ENCODE results near the gene APOD. TPM values are rescaled to one million over a fixed set of nuclear protein-coding genes. Genes with fewer than 3 reads are reported as not detected.

The APOD gene
- total and polyA plus RNA-seq, 2 of the 8 experiments (the other 6 are each of a cell fraction or from before 2014, with no cell fraction given): not detected

DNA sequence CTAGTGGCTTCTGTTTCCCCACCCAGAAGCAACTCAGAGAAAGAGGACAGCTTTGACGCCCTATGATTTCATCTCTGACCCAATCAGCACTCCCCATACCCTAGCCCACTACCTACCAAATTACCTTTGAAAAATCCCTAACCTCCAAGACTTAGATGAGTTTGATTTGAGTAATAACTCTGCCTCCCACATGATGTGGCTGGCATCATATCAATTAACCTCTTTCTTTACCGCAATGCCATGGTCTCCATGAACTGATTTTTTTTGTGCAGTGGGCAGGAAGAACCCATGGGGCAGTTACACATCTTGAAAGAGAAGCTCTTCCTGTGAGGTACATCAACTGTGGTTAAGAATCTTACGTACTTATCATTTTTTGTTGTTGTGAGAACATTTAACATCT, 25.5 kb upstream of the APOD start:
- H2AFZ ChIP-seq (ENCODE audit: low read length): no peak overlapping the region
- no peak overlapping the region for H4K8ac ChIP-seq (ENCODE audit: extremely low read depth, insufficient read depth, low read length)
- H3K36me3 ChIP-seq (ENCODE audit: control insufficient read depth in 2 of 4, insufficient read depth in 4 of 4, low read length in 3 of 4): no peaks in the 10 kb centered on the region
- H3K23me2 ChIP-seq (ENCODE audit: low read depth, low read length): no peaks in the 10 kb centered on the region
- no peak overlapping the region for H3K14ac ChIP-seq (ENCODE audit: insufficient read length)
- no peak overlapping the region for H3K4me2 ChIP-seq (ENCODE audit: insufficient read depth in 1 of 2, low read depth in 2 of 2, low read length in 2 of 2)
- WGBS, 2 experiments (ENCODE audit: extremely low coverage in 1 of 2, insufficient coverage in 1 of 2, insufficient read length in 1 of 2, insufficient replicate concordance in 2 of 2, low coverage in 1 of 2, low lambda C conversion rate in 2 of 2, missing lambda C conversion rate in 1 of 2): 65% methylated on average over 3 of the region's 3 CpGs; no CpG with 5 or more reads in 1 of the 2 experiments
- no peaks in the 10 kb centered on the region for H3K27me3 ChIP-seq (replicated peaks in 1 of 4; ENCODE audit: control insufficient read depth in 3 of 4, extremely low read depth in 1 of 4, insufficient read depth in 3 of 4, low read length in 3 of 4)
- H4K5ac ChIP-seq (ENCODE audit: insufficient read length, low read depth, low read length): no peak overlapping the region
- FAIRE-seq: no peak
- H2BK12ac ChIP-seq (ENCODE audit: low read depth, low read length): no peak overlapping the region
- no peak overlapping the region for H3K27ac ChIP-seq (ENCODE audit: low read depth, low read length)
- H3K79me2 ChIP-seq (ENCODE audit: control insufficient read depth in 1 of 2, insufficient read depth in 2 of 2, low read length in 2 of 2): no peaks in the 10 kb centered on the region
- H3K18ac ChIP-seq (ENCODE audit: extremely low read depth, low read length): no peak overlapping the region
- H3K56ac ChIP-seq (replicated peaks; ENCODE audit: insufficient read length, low read depth, low read length): no peak overlapping the region
- no peaks in the 10 kb centered on the region for H3K79me1 ChIP-seq (ENCODE audit: low read depth, low read length)
- no peak overlapping the region for H4K91ac ChIP-seq (replicated peaks; ENCODE audit: insufficient read length, low read length)
- no peak overlapping the region for H3K9ac ChIP-seq (replicated peaks in 1 of 4; ENCODE audit: extremely low read depth in 1 of 4, low read depth in 3 of 4, low read length in 3 of 4)
- H2BK120ac ChIP-seq (replicated peaks; ENCODE audit: low read depth, low read length): no peak overlapping the region
- H2BK20ac ChIP-seq (ENCODE audit: low read length): no peak overlapping the region
- CTCF ChIA-PET (ENCODE audit: partially characterized antibody): no interaction called here
- no peak overlapping the region for H3K4ac ChIP-seq (replicated peaks; ENCODE audit: insufficient read length, low read depth, low read length)
- H3K23ac ChIP-seq (ENCODE audit: insufficient read length): no peak overlapping the region
- DNase-seq (ENCODE audit: low read depth in 1 of 2, low spot score in 2 of 2): no peak
- no peak overlapping the region for H2BK5ac ChIP-seq (ENCODE audit: low read depth, low read length)
- no peak overlapping the region for H2AK5ac ChIP-seq (ENCODE audit: low read depth, low read length)
- H4K20me1 ChIP-seq (replicated peaks in 1 of 2; ENCODE audit: control insufficient read depth in 1 of 2, insufficient read depth in 2 of 2, low read length in 2 of 2): no peaks in the 10 kb centered on the region
- POLR2A ChIA-PET (ENCODE audit: partially characterized antibody): no interaction called here
- H3K4me1 ChIP-seq (replicated peaks in 1 of 4; ENCODE audit: control insufficient read depth in 3 of 4, insufficient read depth in 4 of 4, low read length in 3 of 4): no peaks in the 10 kb centered on the region
- no peak overlapping the region for H3K4me3 ChIP-seq (ENCODE audit: extremely low read depth in 1 of 4, insufficient read depth in 2 of 4, low read depth in 3 of 4, low read length in 4 of 4)
- H3K9me3 ChIP-seq (ENCODE audit: insufficient read depth in 2 of 2, low read depth in 1 of 2, low read length in 1 of 2): peaks cover 28 to 33% of the 10 kb centered on the region in 2 experiments
- H2BK15ac ChIP-seq (ENCODE audit: low read length): no peak overlapping the region
- no peak for TF ChIP-seq POLR2A (IDR thresholded peaks at IDR 0.05; ENCODE audit: control extremely low read depth in 1 of 2, low read depth in 2 of 2, low read length in 2 of 2)
- no peak for TF ChIP-seq MAFK (IDR thresholded peaks at IDR 0.05; ENCODE audit: low read depth, low read length)
- no peak for TF ChIP-seq BRCA1 (IDR thresholded peaks at IDR 0.05; ENCODE audit: low read depth, low read length)
- no peak for TF ChIP-seq CBX5 (IDR thresholded peaks at IDR 0.05; ENCODE audit: low read depth, low read length)
- TF ChIP-seq HDAC2 (IDR thresholded peaks at IDR 0.05; ENCODE audit: borderline replicate concordance in 1 of 2, low read depth in 2 of 2, low read length in 2 of 2): no peak
- TF ChIP-seq JUN (IDR thresholded peaks at IDR 0.05; ENCODE audit: low read depth, low read length): no peak
- no peak for TF ChIP-seq BACH1 (IDR thresholded peaks at IDR 0.05; ENCODE audit: low read length)
- no peak for TF ChIP-seq RAD21 (IDR thresholded peaks at IDR 0.05 in 1 of 2, conservative IDR thresholded peaks at IDR 0.05 in 1 of 2; ENCODE audit: low read depth in 2 of 2, low read length in 2 of 2)
- TF ChIP-seq POU5F1 (IDR thresholded peaks at IDR 0.05; ENCODE audit: low read depth, low read length): no peak
- no peak for TF ChIP-seq GABPA (IDR thresholded peaks at IDR 0.05; ENCODE audit: borderline replicate concordance, insufficient read depth, low read length)
- TF ChIP-seq, protein P1, sequence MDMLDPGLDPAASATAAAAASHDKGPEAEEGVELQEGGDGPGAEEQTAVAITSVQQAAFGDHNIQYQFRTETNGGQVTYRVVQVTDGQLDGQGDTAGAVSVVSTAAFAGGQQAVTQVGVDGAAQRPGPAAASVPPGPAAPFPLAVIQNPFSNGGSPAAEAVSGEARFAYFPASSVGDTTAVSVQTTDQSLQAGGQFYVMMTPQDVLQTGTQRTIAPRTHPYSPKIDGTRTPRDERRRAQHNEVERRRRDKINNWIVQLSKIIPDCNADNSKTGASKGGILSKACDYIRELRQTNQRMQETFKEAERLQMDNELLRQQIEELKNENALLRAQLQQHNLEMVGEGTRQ (IDR thresholded peaks at IDR 0.05; ENCODE audit: low read length): no peak
- TF ChIP-seq SP4 (IDR thresholded peaks at IDR 0.05; ENCODE audit: low read length): no peak
- TF ChIP-seq CEBPB (IDR thresholded peaks at IDR 0.05; ENCODE audit: low read depth, low read length): no peak
- no peak for TF ChIP-seq CBX8 (IDR thresholded peaks at IDR 0.05; ENCODE audit: borderline replicate concordance, low read depth, low read length)
- TF ChIP-seq SUZ12 (IDR thresholded peaks at IDR 0.05; ENCODE audit: low read length): no peak
